GM19438 (cell line): ENCODE results near the gene IGFALS.

Experiments
- ATAC-seq: cut with Tn5 transposase; IDR thresholded peaks from one replicate; pipeline ENCODE4 v1.9.1; 2021; ENCODE audit warnings: low read depth; ENCODE audit not compliant: unreplicated experiment

IGFALS gene

GRCh38 chr16:1791256-1791942, 2.1 kb downstream of the IGFALS start:
- no peak for ATAC-seq

DNA sequence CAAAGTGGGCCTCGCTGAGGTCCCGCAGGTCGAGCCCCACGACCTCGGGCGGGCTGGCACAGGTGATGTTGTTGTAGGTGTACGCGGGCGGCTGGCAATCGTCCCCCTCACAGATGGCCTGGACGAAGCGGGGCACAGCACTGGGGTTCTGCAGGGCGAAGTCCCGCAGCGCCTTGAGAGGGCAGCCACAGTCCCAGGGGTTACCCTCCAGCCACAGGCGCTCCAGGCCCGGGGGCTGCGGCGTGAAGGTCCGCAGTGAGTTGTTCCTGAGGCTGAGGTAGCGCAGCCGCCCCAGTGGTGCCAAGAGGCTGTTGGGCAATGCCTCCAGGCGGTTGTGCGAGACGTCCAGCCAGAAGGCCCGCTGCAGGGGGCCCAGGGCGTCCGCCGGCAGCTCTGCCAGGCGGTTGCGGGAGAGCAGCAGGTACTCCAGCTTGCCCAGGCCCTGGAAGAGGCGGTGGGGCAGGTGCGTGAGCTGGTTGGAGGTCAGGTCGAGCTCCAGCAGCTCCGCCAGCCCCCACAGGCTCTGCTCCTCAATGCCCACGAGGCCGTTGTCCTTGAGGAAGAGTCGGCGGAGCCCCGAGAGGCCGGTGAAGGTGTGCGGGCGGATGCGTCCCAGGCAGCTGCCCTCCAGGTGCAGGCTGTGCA, 2.8 kb downstream of the IGFALS start:
- no peak for ATAC-seq

GRCh38 chr16:1790261-1790610, 3.3 kb downstream of the IGFALS start:
- ATAC-seq: no peak

GRCh38 chr16:1789643-1790045, 3.9 kb downstream of the IGFALS start:
- ATAC-seq: no peak

GRCh38 chr16:1788708-1789100, 4.8 kb downstream of the IGFALS start:
- ATAC-seq: no peak

DNA sequence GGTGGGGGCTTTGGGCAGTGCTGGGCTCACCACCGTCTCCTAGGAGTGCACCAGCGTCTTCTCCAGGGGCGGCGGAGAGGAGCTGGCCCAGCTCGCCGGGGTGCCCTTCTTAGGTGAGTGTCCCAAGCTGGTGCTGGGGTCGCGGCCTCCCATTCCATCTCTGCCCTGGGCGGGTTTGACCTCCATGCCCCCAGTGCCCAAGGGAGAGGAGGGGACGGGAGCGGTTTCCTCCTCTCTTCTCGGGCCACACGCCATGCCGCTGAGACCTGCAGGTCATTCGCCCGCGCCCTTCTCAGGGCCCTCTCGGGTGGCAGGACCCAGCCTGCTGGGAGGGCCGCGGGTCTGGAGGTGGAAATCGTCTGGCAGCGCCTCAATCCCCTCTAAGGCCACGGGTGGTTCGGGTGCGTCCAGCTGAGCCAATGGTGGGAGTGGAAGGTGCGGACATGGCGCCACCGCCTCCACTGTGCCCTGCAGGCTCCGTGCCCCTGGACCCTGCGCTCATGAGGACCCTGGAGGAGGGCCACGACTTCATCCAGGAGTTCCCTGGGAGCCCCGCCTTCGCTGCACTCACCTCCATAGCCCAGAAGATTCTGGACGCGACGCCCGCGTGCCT, 5.3 kb downstream of the IGFALS start:
- ATAC-seq: no peak

- no peak for ATAC-seq
These were observed 6.0 kb downstream of the IGFALS start for GRCh38 chr16:1787322-1788094.

DNA sequence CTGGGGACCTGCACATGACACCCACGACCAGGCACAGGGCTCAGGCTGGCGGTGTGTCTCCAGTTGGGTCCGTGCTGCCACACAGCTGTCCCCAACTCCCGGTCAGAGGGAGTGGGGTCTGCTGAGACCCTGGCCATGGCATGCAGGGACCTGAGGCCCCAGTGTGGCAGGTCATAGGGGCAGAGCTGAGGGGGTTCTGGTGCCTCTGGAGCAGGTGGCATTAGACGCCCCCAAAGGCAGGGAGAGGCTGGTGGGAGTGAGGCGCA, 6.5 kb downstream of the IGFALS start:
- no peak for ATAC-seq

DNA sequence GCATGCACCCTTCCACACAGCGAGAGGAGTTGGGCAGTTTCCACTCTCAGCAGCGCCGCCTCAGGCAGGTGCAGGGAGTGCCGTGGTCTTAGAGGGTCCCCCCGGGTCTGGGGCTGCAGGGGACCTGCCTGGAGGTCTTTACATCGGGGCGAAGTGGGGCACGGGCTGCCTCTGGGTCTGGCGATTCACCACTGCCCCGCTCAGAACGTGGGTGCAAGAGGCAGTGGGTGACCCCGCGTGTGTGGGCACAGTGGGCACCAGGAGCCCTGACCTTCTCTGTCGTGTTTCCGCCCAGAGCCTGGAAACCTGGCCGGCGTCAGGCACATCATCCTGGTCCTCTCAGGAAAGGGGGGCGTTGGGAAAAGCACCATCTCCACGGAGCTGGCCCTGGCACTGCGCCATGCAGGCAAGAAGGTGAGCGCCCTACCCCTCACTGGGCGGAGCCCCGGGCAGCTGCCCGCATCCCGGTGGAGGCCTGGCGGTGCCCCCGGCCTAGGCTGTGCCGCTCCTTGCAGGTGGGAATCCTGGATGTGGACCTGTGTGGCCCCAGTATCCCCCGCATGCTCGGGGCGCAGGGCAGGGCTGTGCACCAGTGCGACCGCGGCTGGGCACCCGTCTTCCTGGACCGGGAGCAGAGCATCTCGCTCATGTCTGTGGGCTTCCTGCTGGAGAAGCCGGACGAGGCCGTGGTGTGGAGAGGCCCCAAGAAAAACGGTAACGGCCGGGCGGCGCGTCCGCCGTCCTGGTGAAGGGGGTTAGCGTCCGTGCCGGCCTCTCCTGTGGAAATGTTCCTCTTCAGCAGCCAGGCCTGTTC, 7.1 kb downstream of the IGFALS start:
- ATAC-seq: no peak

DNA sequence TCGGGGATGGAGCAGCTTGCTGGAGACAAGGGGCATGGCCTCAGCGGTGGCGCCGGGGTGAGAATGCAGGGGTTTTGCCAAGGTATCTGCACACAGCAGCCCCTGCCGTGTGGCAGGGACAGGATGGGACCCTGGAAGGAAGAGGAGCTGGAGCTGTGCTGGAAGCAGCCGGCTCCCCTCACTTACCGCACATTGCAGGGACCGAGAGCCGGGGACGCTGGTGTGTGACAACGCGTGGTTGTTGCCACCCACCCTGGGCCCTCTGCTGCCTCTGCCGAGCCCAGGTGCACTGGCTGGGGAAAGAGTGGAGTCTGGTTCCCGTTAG, 7.7 kb downstream of the IGFALS start:
- no peak for ATAC-seq

DNA sequence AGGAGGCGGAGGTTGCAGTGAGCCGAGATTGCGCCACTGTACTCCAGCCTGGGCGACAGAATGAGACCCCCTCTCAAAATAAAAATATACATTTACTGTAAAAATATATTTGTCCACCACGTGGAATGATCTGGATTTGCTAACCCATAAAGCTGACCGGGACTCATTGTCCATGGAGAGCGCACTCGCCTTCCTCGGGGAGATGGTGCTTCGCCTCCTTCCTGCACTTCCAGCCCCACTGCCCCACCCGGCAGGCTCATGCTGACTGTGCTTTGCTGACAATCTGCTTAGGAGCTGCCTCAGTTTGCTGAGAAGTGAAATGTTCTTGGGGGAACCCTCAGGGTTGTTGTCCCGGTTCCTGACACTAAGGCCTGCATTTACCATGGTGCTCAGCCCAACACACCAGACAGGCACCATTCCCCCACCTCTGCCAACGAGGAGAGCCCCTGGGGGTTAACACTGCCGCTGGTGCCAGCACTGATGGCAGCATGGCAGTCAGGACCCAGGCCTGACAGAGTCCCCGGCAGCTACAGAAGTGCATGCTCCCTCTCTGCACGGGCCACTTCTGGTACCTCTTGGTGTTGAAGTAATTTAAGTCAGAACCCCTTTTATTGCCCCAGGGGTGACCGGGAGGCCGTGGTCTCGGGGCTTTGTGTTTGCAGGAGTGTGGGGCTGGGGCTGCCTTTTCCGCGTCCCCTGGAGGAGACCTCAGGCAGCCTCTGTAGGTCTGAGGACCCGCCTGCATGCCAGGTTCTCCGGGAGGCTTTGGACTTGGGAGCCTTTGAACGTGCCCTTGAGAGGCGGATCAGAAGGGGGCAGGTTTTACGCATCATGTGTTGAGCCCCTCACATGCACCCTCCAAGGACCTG, 8.3 kb downstream of the IGFALS start:
- ATAC-seq: no peak

- ATAC-seq: peak; percentile 82
These were observed 10.9 kb downstream of the IGFALS start, which contains the start of the genes NUBP2 and SPSB3 for GRCh38 chr16:1782408-1783264. Gene NUBP2 (plus strand): TSS chr16:1782960. CDS start chr16:1783021, 61 bp downstream. Gene SPSB3 (minus strand): TSS chr16:1782571. CDS start chr16:1781483, 1,088 bp downstream.

DNA sequence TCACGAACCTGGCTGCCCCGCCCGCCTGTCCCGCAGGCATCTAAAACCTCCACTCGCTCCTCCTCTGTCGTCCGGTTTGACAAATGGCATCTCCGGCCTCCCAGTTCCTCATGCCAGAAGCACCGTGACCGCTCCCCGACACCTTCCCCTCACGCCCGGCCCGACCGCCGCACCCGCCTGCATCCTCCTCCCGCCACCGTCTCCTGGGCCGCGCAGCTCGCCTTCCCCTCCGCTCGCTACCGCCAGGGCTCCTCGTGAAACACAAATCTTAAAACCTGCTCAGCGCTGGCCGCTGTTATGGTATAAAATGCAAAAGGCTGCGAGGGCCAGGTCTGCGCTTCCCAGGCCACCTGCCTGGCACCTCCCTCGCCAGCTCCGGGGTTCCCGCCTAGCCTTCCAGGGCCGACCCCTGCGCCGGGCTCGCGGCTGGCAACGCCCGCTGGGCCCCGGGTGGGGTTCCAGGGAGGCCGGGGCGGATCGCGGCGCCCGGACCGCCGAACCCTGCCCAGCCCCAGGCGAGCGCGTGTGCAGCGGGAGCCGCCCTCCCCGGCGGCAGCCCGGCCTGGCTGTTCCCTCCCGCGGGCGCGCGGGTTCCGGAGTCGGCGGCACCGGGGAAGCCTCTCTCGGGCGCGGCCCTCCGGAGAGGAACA, 11.6 kb downstream of the IGFALS start:
- peak; percentile 2 for ATAC-seq

DNA sequence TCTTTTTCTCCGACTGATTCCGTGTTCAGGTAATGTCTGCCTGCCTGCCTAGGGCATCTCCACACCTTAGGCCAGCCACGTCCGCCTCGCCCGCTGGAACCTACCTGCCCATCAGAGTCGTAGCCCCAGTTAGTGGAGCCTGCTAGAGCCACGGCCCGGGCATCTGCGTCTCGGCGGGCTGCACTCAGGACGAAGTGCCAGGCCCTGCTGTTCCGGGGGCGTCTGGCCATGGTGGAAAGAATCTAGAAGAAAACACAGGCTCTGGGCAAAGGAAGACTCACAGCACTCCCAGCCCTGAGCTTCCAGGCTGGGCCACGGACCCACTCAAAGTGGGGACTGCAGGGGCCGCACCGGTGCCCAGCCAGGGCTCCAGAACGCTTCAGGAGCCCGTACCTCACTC, 12.3 kb downstream of the IGFALS start:
- ATAC-seq: no peak

- no peak for ATAC-seq
These were observed 12.8 kb downstream of the IGFALS start for GRCh38 chr16:1780677-1781072.

DNA sequence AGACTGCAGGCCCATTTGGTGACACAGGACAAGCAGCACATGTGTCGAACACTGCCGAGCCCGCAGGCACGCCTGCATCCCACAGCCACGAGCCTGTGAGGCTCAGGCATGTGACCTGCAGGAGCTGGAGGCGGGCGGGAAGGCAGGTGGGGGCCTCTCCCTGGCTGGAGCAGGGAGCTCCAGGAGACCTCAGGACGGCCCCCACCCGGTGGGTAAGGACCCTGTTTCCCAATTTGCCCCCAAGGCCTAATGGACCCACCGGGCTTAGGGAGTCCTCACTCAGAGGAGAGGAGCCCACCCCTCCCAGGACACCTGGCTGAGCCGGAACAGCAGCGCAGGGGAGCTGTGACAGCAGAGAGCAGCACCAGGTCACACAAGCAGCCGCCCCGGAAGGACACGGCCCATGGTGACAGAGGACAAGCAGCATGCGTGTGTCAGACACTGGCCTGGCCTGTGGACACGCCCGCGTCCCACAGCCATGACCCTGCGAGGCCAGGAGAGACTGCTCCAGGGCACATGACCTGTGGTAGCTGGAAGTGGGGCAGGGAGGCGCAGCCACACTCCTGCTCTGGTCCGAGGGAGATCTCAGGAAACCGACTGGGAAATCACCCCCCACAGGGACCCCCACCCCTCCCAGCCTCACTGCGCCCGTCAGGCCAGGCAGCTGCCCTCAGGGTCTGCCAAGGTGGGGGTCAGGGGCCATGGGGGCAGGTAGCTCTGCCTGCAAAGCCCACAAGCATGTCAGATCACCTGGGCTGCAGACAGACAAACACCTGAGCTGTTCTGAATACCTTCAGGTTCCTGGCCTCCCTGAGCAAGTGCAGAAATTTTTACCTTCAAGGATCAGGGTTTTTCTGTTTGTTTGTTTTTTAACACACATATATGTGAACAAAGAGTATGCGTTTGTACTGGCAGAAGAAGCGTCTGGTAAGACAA, 13.5 kb downstream of the IGFALS start:
- ATAC-seq: no peak

- ATAC-seq: no peak
These were observed 14.2 kb downstream of the IGFALS start for GRCh38 chr16:1779234-1779701.
